Stimulated activated CD8-positive, alpha-beta memory T cell treated with anti-CD3 and anti-CD28 coated beads, Interleukin-15, amount 100 ng/mL, for 24 hours (primary cell): ENCODE results near the gene TMEM44.
"Not testable (repeated sequence)": the region's sequence is repeated elsewhere in the genome, so short reads cannot be mapped to it uniquely, and the experiment has no call there.

Experiments used
- DNase-seq: peaks from one replicate; pipeline ENCODE4 v3.0.0-alpha.2; 2020; ENCODE audit warnings: low read depth

TMEM44 gene

DNA sequence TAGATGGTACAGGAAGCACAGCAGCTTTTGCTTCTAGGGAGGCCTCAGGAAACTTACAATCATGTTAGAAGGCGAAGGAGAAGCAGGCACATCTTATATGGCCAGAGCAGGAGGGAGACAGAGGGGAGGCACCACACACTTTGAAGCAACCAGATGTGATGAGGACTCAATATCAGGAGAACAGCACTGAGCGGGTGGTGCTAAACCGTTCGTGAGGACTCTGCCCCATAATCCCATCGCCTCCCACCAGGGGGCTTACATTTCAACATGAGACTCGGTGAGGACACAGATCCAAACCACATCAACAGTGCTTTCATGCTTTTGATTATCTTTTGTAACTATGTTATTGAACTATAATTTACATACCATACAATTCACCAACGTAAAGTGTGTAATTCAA, 7.6 kb upstream of the TMEM44 start:
- DNase-seq, result no peak

DNA sequence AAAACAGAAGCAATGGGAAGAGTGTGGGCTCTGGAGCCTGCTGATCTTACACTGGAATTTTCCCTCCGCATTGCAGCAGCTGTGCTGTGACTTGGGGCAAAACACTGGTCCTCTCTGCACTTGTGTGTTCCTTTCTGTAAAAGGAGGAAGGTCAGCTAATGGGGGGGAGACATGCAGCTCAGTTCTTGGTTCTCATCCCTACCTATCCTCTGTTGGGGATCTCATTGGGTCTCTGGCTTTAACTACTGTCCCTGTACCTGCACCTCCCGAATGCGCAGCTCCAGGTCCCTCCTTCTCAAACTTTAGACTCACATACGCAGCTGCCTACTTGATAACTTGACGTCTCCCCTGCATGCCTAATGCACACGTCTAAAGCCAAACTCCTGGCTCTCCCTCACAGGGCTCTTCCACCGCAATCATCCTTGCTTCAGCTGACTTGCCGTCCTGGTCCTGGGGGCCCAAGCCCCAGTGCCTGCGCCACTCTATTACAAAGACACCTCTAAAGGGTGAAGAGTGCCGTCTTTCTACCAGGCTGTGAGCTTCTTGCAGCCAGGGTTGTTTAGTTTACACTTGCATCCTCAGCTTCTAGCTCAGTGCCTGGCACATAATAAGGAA, 5.9 kb upstream of the TMEM44 start:
- DNase-seq, result no peak

GRCh38 chr3:194637541-194638400, 4.6 kb upstream of the TMEM44 start:
- no peak for DNase-seq

DNA sequence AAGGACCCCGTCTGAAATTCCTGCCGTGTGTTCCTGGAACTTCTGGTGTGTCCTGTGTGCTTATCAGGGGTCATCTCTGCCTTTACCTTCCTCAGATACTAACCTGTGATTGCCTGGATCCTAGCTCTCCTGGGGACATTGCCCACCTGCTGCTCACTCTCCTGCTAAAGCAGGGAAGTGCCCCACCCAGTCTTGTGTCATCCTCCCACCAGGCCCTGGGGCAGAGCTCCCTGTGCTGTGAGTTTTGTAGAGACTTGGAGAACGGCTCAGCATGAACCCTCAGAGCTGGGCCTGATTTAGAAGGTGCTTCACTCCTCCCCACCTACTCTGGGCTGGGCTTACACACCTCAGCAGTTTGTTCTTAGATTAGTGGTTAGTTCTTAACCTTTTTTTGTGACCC, 3.8 kb upstream of the TMEM44 start:
- DNase-seq, result no peak

DNA sequence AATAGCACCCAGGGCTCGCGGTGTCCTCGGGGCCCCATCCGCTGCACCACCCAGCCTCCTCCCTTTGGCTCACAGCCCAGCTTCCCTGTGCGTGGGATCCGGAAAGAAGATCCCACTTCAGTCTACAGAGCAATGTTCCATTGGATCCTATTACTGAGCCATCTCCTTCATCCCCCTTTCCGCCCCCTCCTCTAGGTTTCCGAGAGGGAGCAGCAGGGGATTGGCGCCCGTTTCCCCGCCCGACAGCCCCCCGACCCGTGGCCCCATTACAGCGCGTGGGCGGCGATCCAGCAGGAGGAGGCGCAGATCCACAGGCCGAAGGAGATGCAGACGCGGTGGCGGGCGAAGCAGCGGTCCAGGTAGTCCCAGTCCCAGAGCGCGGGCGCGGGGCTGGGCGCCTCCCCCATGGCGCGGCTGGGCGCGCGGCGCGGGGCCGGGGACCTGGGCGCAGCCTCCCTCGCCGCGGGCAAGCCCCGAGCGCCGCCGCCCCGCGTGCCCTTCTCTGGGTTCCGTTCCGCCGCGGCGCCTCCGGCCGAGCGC, 340 bp downstream of the TMEM44 start:
- peak; percentile 8 for DNase-seq

- DNase-seq, result no peak
These were observed 902 bp downstream of the TMEM44 start for GRCh38 chr3:194632226-194632808.

DNA sequence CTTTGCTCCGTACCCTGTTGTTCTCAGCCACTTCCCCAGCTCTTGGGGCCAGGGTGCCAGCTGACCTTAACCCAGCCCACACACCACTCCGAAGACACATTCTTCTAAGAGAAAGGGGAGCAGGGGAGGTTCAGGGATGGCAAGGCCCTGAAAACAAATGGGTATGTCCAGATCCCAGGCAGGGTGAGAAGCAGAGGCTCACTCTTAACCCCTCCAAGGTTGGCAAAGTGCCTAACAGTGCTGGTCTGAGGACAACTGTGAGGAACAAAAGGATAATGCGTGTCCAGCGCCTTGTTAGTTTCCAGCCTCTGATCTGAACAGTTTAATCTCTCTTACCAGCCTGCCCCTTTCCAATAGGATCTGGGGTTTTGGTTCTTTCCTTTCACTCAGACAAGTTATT, 1.5 kb downstream of the TMEM44 start:
- DNase-seq, result no peak

- not testable (repeated sequence) for DNase-seq
These were observed 2.5 kb downstream of the TMEM44 start for GRCh38 chr3:194630681-194631080.

DNA sequence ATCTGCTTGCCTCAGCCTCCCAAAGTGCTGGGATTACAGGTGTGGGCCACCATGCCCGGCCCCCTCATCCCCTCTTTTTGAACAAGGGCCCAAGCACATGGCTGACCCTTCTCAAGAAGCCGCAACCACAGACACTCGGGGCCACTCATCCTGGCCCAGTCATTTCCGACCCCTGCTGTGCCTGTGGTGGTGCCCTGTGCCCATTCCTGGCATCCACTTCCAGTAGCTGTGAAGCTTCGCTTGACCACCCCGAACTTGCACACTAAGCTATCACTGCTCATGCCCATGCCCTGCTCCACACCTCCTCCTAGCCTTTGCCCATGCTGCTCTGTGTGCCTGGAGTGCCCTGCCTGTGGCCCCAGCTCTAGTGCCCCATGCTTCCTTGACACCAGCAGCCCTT, 8.3 kb downstream of the TMEM44 start:
- DNase-seq, result no peak

- DNase-seq, result no peak
These were observed 9.5 kb downstream of the TMEM44 start for GRCh38 chr3:194623449-194624290.

DNA sequence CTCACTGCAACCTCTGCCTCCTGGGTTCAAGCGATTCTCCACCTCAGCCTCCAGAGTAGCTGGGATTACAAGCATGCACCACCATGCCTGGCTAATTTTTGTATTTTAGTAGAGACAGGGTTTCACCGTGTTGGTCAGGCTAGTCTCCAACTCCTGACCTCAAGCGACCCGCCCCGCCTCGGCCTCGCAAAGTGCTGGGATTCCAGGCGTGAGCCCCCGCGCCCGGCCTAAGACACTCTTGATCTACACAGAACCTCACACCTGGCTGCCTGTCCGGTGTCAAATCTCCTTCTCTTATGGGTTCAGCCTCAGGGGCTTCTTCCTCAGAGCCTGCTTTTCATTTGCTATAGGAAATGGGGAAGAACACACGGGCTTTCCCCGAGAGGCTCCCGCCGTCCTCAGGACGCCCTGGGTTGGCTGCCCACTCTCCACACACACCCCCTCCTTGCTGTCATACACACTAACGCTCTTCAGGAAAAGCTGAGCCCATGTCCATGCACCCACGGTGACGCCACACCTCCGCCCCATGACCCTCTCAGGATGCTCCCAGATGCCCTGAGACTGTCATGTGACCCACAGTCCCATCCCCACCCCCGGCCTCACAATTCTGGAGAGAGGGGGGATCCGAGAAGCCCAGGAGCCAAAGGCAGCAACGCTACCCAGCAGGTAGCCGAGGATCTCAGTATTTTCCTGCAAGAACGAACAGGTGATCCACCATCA, 10.4 kb downstream of the TMEM44 start:
- DNase-seq, result no peak

- DNase-seq, result no peak
These were observed 11.3 kb downstream of the TMEM44 start for GRCh38 chr3:194621947-194622346.

DNA sequence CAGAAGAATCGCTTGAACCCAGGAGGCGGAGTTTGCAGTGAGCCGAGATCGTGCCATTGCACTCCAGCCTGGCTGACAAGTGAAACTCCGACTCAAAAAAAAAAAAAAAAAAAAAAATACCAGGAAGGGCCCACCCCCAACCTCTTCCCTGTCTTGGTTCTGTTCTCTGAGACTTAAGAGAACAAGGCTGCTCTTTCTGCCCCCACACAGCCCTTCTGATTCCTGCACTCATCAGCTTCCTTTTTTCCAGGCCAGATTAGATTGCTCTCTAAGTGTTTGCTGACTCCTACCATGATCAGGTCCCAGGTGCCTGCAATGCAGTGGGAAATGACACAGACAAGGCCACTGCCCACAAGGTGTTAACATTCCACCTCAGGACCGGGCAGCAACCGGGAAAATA, 13.0 kb downstream of the TMEM44 start:
- no peak for DNase-seq

DNA sequence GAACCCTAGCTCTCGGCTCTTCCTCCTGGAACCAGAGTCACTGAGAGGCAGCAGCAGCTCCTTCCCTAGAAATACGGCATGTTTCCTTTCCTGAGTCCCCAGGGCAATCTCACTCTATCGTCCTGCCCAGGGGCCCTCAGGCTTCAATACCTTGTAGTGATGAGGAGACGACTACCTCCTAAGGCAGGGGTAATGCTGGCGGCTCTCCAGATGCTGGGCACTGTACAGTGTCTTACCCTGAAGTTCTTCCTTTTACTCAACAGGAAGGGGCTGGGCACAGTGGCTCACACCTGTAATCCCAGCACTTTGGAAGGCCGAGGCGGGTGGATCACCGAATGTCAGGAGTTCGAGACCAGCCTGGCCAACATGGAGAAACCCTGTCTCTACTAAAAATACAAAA, 13.5 kb downstream of the TMEM44 start:
- DNase-seq, result no peak

GRCh38 chr3:194618858-194619608, 14.2 kb downstream of the TMEM44 start:
- DNase-seq, result no peak

DNA sequence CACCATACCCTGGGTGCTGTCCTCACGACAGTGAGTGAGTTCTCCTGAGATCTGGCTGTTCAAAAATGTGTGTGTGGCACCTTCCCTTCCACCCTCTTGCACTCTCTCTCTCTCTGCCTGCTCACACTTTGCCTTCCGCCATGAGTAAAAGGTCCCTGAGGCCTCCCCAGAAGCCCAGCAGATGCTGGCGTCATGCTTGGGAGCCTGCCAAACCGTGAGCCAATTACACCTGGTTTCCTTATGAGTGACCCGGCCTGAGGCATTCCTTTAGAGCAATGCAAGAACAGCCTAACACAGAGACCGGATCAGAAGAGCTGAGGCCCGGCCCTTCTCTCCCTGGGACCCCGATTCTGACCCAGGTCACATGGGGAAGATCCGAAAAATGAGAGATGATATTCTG, 15.4 kb downstream of the TMEM44 start:
- DNase-seq, result no peak

GRCh38 chr3:194617143-194617671, 16.0 kb downstream of the TMEM44 start:
- DNase-seq, result no peak

- DNase-seq, result no peak
These were observed 18.0 kb downstream of the TMEM44 start for GRCh38 chr3:194615226-194615625.

DNA sequence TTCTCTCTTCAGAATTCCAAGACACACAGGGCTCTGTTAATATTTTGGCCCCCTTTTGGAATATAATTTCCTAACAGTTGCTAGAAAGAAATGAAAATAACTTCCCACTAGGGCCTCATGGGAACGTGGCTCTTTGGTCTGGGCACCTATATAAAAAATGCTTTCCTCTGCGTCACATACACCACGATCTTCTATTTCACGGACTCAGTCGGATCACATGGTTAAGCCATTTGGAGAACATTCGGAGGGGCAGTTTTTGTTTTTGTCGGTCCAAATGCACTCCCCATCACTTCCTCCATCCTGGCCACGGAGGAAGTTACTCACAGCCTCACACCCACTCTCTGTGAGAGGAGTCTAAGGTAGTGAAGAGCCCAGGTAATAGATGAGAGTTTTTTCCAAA, 21.0 kb downstream of the TMEM44 start:
- DNase-seq, result no peak

GRCh38 chr3:194610689-194611088, 22.5 kb downstream of the TMEM44 start:
- DNase-seq, result no peak
